GM21529 (cell line): ENCODE results near the gene RUFY3.
"Not testable (repeated sequence)": the region's sequence is repeated elsewhere in the genome, so short reads cannot be mapped to it uniquely, and the experiment has no call there.

ENCODE experiments used
- ATAC-seq: cut with Tn5 transposase; IDR thresholded peaks from one replicate; pipeline ENCODE4 v1.9.1; 2021; ENCODE audit not compliant: unreplicated experiment

The RUFY3 gene

GRCh38 chr4:70721747-70722146 is at the start of gene RUFY3:
Gene RUFY3, plus strand, starts transcription at chr4:70721964. Its CDS starts 610 bp downstream, at chr4:70722574.
- ATAC-seq, result no peak

- no peak for ATAC-seq
Measured at GRCh38 chr4:70674191-70674590, 47.6 kb upstream of the RUFY3 start.

GRCh38 chr4:70674731-70675130 is 47.0 kb upstream of the RUFY3 start:
- no peak for ATAC-seq

- ATAC-seq, result no peak
Measured at GRCh38 chr4:70676554-70677090, 45.1 kb upstream of the RUFY3 start.

- peak; percentile 77 for ATAC-seq
Measured at GRCh38 chr4:70678383-70678999, 43.3 kb upstream of the RUFY3 start.

- ATAC-seq, result no peak
Measured at GRCh38 chr4:70680934-70681333, 40.8 kb upstream of the RUFY3 start.

- ATAC-seq, result peak; percentile 47
Measured at GRCh38 chr4:70681704-70682103, 40.1 kb upstream of the RUFY3 start.

- ATAC-seq, result peak; percentile 1
Measured at GRCh38 chr4:70682142-70682541, 39.6 kb upstream of the RUFY3 start.

GRCh38 chr4:70687392-70687791 is 34.4 kb upstream of the RUFY3 start:
- no peak for ATAC-seq

GRCh38 chr4:70687821-70688794 is 33.7 kb upstream of the RUFY3 start, which contains the start of gene UTP3:
Gene UTP3, plus strand, starts transcription at chr4:70688532. Its CDS starts 146 bp downstream, at chr4:70688678.
- peak; percentile 91 for ATAC-seq

GRCh38 chr4:70688795-70689231 is 33.0 kb upstream of the RUFY3 start:
- no peak for ATAC-seq

- no peak for ATAC-seq
Measured at GRCh38 chr4:70691661-70692060, 30.1 kb upstream of the RUFY3 start.

- not testable (repeated sequence) for ATAC-seq
Measured at GRCh38 chr4:70694633-70695032, 27.1 kb upstream of the RUFY3 start.

- ATAC-seq, result not testable (repeated sequence)
Measured at GRCh38 chr4:70698435-70698834, 23.3 kb upstream of the RUFY3 start.

- no peak for ATAC-seq
Measured at GRCh38 chr4:70700712-70701111, 21.1 kb upstream of the RUFY3 start.

GRCh38 chr4:70701271-70701670 is 20.5 kb upstream of the RUFY3 start:
- ATAC-seq, result no peak

GRCh38 chr4:70702592-70702991 is 19.2 kb upstream of the RUFY3 start:
- ATAC-seq, result not testable (repeated sequence)

- ATAC-seq, result no peak
Measured at GRCh38 chr4:70703619-70704214, 18.0 kb upstream of the RUFY3 start.

GRCh38 chr4:70704215-70704930 is 17.4 kb upstream of the RUFY3 start:
- peak; percentile 59 for ATAC-seq

- peak; percentile 35 for ATAC-seq
Measured at GRCh38 chr4:70704931-70705182, 16.9 kb upstream of the RUFY3 start.
